HCT116 (cell line): Measurements from ENCODE around the gene BCAS2.

ENCODE experiments used
- CTCF ChIP-seq, 3 experiments: fragments of 200-600 bp in 1 of 3; sonication (generic) in 1 of 3; IDR thresholded peaks in 2 of 3; conservative IDR thresholded peaks in 1 of 3; 2 replicates each; pipeline ENCODE4 v1.5.1; 2012 to 2017; ENCODE audit warnings: low read depth in 2 of 3, low read length in 2 of 3, antibody characterized with exemption in 1 of 3, borderline replicate concordance in 1 of 3, control low read depth in 1 of 3, mild to moderate bottlenecking in 1 of 3, mixed read lengths in 1 of 3, mixed run types in 1 of 3, moderate library complexity in 1 of 3; ENCODE audit not compliant: insufficient read depth in 1 of 3
- EGR1 ChIP-seq: IDR thresholded peaks from 2 replicates; pipeline ENCODE4 v1.6.1; 2012; ENCODE audit warnings: low read depth
- EZH2 ChIP-seq: fragments of 200-600 bp; sonication (generic); IDR thresholded peaks from 2 replicates; pipeline ENCODE4 v1.6.1; 2017; ENCODE audit warnings: antibody characterized with exemption, mixed run types
- POLR2A ChIP-seq: IDR thresholded peaks from 2 replicates; pipeline ENCODE4 v1.7.0; 2011; ENCODE audit warnings: borderline replicate concordance; ENCODE audit not compliant: insufficient read depth, insufficient read length; ENCODE audit errors: extremely low read depth
- POLR2AphosphoS5 ChIP-seq: IDR thresholded peaks from 2 replicates; pipeline ENCODE4 v1.6.1; 2011; ENCODE audit warnings: mild to moderate bottlenecking, low read depth, low read length, moderate library complexity

GRCh38 chr1:114549137-114549536, 32.3 kb downstream of the BCAS2 start:
- TF ChIP-seq EZH2, result no peak
- TF ChIP-seq POLR2A, result no peak
- no peak for TF ChIP-seq CTCF (IDR thresholded peaks at IDR 0.05 in 2 of 3, conservative IDR thresholded peaks at IDR 0.05 in 1 of 3; ENCODE audit: borderline replicate concordance in 1 of 3, insufficient read depth in 1 of 3, low read depth in 2 of 3, low read length in 2 of 3)
- no peak for TF ChIP-seq POLR2AphosphoS5
- TF ChIP-seq EGR1, result no peak
